GM21717 (cell line): ENCODE data around the gene ARID5B.

Experiments used
- ATAC-seq: cut with Tn5 transposase; IDR thresholded peaks from one replicate; pipeline ENCODE4 v1.9.1; 2021; ENCODE audit warnings: mild to moderate bottlenecking, moderate library complexity; ENCODE audit not compliant: unreplicated experiment

Gene ARID5B

DNA sequence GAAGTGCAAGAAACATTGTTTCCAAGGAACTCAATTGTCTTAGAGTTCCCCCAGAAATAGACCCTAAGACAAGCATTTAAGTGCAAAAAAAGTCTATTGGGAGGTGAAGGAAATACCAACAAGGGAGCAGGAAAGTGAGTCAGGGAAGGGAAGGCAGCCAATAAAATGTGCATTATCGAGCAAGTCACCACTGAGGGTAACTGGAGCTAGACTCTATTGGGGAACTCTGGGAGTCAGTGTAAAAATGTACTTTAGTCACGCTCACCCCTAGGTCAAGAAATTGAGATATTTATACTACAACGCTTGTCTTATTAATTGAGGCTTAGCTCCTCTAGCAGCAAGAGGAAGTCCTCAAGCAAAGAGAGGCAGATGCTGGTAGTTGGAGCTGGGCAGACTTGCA, 229.4 kb downstream of the ARID5B start:
- no peak for ATAC-seq

- no peak for ATAC-seq
Measured at GRCh38 chr10:62131724-62132123, 230.2 kb downstream of the ARID5B start.

DNA sequence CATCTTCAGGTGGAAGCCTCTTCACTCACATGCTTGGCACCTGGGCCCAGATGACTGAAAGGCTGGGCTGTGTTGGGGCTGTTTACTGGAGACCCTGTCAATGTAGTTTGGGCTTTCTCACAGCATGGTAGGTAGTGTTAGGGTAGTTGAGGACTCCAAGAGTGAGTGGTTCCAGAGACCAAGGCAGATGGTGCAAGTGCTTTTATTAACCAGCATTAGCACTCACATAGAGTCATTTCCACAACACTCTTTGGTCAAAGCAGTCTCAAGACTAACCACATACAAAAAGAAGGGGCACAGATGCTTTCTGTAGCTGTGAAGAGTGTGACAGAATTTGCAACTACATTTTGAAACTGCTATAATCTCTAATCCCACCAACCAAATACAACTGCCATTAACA, 232.1 kb downstream of the ARID5B start:
- ATAC-seq, result peak; percentile 61

DNA sequence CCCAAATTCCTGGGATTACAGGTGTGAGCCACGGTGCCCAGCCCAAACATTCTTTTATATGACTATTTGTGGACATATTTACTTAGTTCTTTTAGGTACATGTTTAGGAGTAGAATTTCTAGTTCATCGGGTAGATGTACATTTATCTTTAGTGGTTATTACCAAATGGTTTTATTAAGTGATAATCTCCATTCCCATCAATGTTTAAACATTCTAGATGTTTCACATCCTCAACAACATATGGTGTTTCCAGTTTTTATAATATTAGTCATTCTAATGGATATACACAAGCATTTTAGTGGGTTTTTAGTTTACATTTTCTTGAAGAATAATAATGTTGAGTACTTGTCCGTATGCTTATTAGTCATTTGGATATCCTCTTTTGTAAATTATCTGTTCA, 235.4 kb downstream of the ARID5B start:
- ATAC-seq, result no peak
